Ureter (tissue), 1 donor: ENCODE data around the gene VEGFA. TPM values are rescaled to one million over a fixed set of nuclear protein-coding genes. Genes with fewer than 3 reads are reported as not detected.
"Not testable (repeated sequence)": the region's sequence is repeated elsewhere in the genome, so short reads cannot be mapped to it uniquely, and the experiment has no call there.

ENCODE experiments used
- DNase-seq: peaks from one replicate; pipeline ENCODE4 v3.0.0-alpha.2; 2020; ENCODE audit warnings: low spot score
- total RNA-seq: library from RNA; stranded (reverse); gene quantifications from one replicate; pipeline ENCODE4 v1.2.4, GENCODE V29; 2023
- donor health status: DM: yes; HTN: yes; CAD: no.

Gene VEGFA
- total RNA-seq, 1 donor from 2014 or later: 261 TPM

GRCh38 chr6:43801495-43802181, 31.6 kb downstream of the VEGFA start:
- DNase-seq: no peak

DNA sequence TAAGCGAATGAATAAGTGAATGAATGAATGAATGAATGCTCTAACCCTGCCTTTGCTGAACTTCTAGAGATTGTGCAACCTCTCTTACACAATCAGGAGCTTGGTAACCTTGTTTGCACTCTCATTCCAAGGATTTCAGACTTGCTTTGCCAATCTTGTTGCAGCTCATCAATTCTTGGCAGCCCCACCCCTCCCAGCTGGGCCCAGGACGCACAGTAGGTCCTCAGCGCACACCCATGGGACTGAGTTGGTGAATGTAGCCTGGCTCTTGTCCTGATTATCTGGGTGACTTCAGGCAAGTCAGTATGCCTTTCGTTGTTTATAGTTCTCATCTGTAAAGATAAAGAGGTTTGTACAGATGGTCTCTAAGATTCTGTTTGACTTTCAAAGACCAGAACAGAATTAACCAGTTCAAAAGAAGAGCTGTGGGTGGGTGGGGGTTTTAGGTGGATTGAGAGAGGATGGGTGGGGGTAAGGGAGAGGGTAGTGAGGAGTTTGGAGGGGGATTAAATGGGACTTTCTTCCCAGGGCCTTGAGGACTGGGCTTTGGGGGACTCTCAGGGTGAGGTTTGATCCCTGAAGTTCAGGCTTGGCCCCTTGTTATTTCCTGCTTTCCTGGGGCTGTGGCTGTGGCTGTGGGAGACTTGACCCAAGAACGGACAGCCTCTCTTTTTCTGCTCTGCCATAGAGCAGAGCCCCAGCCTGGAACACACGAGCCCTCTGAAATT, 33.2 kb downstream of the VEGFA start:
- no peak for DNase-seq

DNA sequence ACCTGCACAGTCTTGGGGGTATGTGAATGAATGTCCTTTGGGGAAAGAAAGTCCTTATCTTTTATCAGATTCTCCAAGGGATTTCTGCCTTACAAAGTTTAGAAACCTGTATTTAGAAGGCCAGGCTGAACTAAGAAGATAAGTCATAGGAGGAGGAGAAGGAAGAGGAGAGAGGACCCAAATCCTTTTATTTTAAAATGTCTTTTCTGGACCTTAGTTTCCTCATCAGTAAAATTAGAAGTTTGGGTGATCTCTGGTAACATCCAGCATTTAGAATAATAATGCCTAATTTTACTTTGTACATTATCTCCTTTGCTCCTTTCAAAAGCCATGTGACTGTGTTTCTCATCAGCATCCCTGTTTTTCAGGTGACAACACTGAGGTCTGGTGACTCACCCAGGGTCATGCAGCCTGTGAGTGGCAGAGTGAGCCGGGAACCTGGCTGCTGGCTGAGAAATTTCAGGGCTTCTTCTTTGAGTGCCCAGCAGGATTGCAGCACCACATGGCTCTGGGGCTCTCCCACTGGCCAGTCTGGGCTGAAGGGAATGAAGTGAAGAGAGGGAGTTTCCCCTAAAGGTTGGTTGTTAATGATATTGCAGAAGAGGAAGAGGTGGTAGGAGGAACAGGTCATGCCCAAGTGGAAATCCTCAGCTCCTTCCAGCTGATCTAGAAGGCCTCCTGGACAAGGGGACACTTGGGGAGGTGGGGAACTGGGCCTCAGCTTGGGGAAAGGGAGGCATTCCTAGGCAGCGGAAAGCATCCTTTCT, 34.0 kb downstream of the VEGFA start:
- no peak for DNase-seq

- DNase-seq: no peak
Observed at GRCh38 chr6:43804550-43805223, 34.7 kb downstream of the VEGFA start.

DNA sequence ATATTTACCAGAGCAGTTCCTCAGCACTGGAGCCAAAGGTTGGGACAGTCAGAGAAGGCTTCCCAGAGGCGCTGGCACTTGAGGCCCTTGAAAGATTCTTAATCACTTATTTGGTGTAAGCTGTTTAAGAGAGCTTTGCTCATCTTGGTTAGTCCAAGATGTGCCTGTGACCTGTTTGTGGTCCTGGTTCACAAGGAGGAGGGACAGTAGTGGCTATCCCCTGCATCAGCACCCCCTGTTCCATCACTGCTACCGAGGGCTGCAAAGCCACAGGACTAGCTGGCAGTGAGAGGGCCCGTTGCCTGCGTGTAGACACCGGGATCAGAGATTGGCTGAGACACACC, 35.7 kb downstream of the VEGFA start:
- DNase-seq: no peak

- no peak for DNase-seq
Observed at GRCh38 chr6:43806043-43806757, 36.2 kb downstream of the VEGFA start.

DNA sequence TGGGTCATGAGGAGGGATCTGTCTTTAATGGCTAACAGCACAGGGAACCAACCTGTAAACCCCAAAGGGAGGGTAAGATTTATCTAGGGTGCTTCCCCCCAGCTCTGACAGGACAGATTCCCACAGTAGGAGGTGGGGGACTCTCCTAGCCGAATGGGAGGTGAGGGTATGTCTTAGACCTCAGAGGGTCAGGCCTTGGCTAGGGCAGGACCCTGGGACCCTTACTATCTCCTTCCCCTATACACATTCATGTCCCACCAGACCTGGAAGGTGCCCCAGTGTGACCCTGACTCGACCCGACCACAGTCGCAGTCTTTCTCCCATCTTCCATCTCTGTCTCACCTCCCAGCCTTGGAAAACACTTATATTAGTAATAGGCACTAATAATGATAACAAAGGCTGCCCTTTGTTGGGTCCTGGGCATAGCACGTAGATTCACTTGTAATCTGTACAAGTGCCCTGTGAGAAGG, 36.8 kb downstream of the VEGFA start:
- no peak for DNase-seq

DNA sequence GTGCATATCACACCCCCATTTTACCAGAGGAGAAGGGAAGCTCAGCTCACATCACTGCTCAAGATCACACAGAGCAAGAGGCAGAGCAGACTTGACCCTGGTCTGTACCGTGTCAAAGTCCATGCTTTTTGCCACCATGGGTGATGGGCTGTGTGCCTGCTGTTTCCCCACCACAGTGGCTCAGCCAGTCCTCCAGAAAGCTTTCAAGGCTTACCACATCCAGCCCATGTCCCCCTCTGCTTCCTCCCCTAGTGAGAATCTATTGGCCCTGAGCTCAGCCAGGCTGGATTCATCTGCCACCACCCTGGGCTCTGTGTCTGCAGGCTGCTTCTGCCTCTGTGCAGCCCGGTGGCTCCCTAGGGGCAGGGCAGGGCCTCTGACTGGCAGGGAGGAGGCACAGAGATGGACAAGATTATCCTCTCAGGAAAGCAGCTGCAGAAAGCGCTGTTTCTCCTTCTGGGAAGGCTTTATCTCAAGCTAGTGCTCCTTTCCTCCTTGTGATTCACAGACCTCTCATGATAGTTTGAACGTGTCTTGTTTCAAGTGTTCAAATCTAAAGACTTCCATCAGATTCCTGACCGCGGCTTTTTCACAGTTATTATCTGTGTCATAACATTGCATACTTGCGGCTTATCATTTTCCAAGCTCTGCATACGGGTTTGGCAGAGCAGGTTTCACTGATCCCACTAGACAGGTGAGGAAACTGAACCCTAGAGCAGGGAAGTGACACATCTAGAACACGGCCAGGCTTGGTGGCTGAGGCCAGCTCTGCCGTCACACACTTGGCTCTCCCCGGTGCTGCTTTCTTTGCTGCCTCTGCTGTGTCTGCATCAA, 37.4 kb downstream of the VEGFA start:
- no peak for DNase-seq

DNA sequence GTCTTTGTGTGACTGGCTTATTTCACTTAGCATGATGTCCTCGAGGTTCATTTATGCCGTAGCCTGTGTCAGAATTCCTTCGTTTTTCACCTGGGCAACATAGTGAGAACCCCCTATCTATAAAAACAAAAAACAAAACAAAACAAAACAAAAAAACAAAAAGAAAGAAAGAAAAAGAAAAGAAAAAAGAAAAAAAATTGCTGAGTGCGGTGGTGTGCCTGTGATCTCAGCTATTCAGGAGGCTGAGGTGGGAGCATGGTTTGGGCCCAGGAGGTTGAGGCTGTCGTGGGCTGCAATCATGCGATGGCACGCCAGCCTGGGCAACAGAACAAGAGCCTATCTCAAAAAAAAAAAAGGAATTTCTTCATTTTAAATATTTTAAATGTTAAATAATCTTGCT, 38.4 kb downstream of the VEGFA start:
- no peak for DNase-seq

DNA sequence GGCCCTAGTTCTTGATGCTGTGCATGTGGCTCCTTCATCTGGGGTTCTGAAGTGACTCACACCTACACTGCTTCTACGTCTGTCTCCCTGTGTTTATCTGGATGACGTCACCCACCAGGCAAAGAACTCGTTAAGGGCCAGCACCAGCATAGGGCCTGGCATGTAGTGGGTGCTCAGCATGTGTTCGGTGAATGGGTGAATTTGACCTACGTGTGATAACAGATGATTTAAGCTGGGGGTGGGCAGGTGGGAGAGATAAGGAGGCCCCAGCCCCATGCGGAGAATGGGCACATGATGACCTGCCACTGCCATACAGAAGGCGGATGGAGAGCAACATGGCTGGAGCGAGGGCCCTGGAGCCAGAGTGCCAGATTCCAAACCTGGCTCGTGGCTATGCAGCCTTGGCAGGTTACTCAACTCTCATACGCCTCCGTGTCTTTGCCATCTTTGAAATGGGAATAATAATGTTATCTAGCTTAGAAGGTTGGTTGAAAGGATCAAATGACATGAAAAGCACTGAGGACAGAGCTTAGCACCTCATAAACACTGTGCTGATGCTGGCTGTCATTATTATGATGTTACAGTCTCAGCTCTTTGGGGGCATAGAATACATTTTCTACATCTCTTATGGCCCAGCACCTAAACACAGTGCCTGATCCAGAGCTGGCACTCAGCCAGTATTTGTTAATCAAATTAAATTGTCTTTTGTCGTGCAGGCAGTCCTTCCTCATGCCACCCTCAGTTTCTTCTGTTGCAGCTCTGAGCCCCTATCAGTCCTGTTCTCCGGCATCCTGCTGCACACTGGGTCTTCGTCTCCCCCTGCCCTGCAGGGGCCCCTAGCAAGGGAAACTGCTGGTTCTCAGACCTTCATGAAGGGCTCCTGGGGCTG, 39.6 kb downstream of the VEGFA start:
- DNase-seq: no peak

DNA sequence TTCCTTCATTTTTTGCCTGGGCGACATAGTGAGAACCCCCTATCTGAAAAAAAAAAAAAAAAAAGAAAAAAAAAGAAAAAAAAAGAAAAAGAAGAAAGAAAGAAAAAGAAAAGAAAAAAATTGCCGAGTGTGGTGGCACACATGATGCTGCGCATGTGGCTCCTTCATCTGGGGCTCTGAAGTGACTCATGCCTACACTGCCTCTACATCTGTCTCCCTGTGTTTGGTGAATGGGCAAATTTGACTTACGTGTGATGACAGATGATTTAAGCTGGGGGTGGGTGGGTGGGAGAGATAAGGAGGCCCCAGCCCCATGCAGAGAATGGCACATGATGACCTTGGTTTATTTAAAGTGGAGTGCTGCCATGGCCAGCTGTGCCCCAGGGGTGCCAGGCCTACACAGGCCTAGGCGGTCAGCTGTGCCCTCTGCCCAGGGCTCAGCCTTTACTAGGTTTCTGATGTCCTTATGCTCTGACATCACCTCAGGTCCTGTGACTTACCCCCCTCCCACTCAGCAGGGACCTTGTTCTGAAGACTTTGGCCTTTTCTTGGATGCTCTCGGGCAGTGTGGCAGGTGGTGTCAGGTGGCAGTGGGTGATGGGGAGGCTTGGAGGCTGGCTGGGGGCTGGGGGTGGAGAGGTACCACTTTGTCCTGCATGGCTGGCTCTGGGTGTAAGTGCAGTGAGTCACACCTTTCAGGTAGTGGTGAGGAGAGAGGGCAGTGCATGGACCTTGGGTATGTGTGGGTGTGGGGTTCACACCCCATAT, 41.1 kb downstream of the VEGFA start:
- DNase-seq: no peak

GRCh38 chr6:43811733-43812099, 41.7 kb downstream of the VEGFA start:
- no peak for DNase-seq

DNA sequence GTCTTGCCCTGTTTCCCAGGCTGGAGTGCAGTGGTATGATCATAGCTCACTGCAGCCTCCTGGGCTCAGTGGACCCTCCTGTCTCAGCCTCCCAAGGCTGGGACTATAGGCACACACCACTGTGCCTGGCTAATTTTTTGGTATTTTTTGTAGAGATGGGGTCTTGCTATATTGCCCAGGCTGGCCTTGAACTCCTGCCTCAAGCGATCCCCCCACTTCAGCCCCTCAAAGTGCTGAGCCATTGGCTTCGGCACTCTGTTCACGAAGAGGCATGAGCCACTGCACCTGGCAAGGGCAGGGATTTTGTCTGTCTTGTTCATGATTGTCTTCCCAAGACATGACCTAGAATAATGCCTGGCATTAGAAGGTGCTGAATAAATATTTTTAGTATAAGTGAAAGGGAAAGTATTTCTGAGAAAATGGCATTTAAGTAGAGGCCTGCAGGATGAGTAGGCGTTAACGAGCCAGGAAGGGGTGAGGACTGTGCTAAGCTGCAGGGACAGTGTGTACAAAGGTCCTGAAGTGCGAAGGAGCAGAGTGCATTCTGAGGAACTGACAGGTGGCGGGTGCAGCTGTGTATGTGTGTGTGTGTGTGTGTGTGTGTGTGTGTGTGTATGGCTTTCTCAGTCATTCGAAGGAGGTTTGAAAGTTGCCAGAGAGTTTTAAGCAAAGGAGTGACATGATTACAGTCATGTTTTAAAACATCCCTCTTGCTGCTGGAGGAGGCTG, 43.0 kb downstream of the VEGFA start:
- no peak for DNase-seq

GRCh38 chr6:43814111-43814510, 44.1 kb downstream of the VEGFA start:
- no peak for DNase-seq

GRCh38 chr6:43814865-43815264, 44.9 kb downstream of the VEGFA start:
- no peak for DNase-seq

- no peak for DNase-seq
Observed at GRCh38 chr6:43817192-43817591, 47.2 kb downstream of the VEGFA start.

- not testable (repeated sequence) for DNase-seq
Observed at GRCh38 chr6:43818973-43819372, 49.0 kb downstream of the VEGFA start.

- DNase-seq: no peak
Observed at GRCh38 chr6:43819958-43820357, 49.9 kb downstream of the VEGFA start.
